Measurements from ENCODE around the gene ZNF540. TPM values are rescaled to one million over a fixed set of nuclear protein-coding genes. Genes with fewer than 3 reads are reported as not detected.

Gene ZNF540
- total RNA-seq, 1 donor from 2014 or later, result not detected

DNA sequence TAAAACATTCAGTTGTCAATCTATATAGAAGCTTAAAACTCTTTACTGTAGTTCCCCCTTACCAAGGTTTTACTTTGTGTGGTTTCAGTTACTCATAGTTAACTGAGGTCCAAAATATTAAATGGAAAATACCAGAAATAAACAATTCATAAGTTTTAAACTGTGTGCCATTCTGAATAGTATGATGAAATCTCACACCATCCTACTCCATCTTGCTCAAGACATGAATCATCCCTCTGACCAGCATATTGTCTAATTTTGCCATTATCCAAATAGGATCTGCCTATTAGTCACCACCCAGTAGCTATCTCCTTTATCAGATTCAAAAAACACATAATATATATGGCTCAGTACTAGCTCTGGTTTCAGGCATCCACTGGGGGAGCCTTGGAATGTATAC lies 22.5 kb upstream of the ZNF540 start:
- Histone ChIP-seq H3K27ac (no peak overlapping the region), H3K9me3 (peaks cover 0 to 40% of the 10 kb centered on the region in 2 donors), H3K4me3 (no peak overlapping the region), H3K4me1 (no peaks in the 10 kb centered on the region), H3K27me3 (no peaks in the 10 kb centered on the region), H3K36me3 (peaks cover 39 to 48% of the 10 kb centered on the region in 2 donors)
- intact Hi-C loops (cut with DNase I), result no loop called here
- no peak for DNase-seq (ENCODE audit: low spot score in 2 of 2)
- TF ChIP-seq, protein P1, sequence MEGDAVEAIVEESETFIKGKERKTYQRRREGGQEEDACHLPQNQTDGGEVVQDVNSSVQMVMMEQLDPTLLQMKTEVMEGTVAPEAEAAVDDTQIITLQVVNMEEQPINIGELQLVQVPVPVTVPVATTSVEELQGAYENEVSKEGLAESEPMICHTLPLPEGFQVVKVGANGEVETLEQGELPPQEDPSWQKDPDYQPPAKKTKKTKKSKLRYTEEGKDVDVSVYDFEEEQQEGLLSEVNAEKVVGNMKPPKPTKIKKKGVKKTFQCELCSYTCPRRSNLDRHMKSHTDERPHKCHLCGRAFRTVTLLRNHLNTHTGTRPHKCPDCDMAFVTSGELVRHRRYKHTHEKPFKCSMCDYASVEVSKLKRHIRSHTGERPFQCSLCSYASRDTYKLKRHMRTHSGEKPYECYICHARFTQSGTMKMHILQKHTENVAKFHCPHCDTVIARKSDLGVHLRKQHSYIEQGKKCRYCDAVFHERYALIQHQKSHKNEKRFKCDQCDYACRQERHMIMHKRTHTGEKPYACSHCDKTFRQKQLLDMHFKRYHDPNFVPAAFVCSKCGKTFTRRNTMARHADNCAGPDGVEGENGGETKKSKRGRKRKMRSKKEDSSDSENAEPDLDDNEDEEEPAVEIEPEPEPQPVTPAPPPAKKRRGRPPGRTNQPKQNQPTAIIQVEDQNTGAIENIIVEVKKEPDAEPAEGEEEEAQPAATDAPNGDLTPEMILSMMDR (IDR thresholded peaks at IDR 0.05), result no peak

DNA sequence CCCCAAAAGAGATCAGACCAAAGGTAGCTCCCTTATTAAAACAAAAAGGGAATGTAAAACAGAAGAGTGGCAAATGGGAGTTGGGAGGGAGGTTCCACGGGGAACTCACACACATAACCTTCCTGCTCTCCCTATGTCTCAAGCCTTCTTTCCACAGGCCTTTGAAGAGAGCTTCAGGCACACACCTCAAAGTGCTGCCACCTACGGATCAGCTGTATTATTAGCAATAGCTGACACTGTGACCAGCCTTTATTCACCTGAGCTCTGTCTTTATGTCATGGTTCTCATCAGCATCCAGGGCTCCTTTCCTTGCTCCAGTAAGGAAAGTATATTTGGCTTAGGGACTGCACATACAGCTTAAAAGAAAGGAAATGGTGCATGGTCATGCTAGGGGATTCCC lies 11.3 kb upstream of the ZNF540 start:
- TF ChIP-seq, protein P1 (IDR thresholded peaks at IDR 0.05), result no peak
- H3K27me3 ChIP-seq, result no peaks in the 10 kb centered on the region
- peak overlapping the region in 1 of 2 donors; percentile 7 for H3K4me3 ChIP-seq
- H3K27ac ChIP-seq, result no peak overlapping the region
- intact Hi-C loops (cut with DNase I), result no loop called here
- peaks cover 36 to 49% of the 10 kb centered on the region in 2 donors for H3K9me3 ChIP-seq
- no peaks in the 10 kb centered on the region for H3K4me1 ChIP-seq
- no peak for DNase-seq (ENCODE audit: low spot score in 2 of 2)
- peaks cover 83 to 89% of the 10 kb centered on the region in 2 donors for H3K36me3 ChIP-seq

DNA sequence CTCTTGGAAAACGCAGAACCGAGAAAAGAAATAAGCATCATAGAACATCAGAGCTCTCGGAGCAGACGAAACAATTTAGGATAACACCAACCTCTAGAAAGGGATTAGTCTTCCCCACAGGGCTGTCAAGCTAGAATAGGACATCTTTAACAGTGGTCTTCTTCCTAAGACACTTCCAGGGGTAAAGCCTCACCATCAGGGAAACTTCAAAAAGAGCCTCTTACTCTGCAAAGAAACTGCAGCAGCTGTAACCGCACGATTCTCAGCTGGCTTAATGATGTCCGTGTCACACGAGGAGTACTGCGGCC lies 726 bp upstream of the ZNF540 start:
- Histone ChIP-seq H3K27ac (peak overlapping the region; percentile 82 to 92), H3K9me3 (peaks cover 0 to 44% of the 10 kb centered on the region in 2 donors), H3K4me3 (peak overlapping the region; percentile 71 to 82), H3K4me1 (peaks cover 0 to 3% of the 10 kb centered on the region in 2 donors), H3K27me3 (no peaks in the 10 kb centered on the region), H3K36me3 (peaks cover 11 to 12% of the 10 kb centered on the region in 2 donors)
- intact Hi-C loops (cut with DNase I), result loop anchor here (1.0 to 5.0 kb wide), 7 partner anchors 61 to 1066 kb away; partner anchors contain the start of genes ZFP30, ZNF260, ZNF345 and ZNF567
- no peak for DNase-seq (ENCODE audit: low spot score in 2 of 2)
- TF ChIP-seq, protein P1 (IDR thresholded peaks at IDR 0.05), result no peak

DNA sequence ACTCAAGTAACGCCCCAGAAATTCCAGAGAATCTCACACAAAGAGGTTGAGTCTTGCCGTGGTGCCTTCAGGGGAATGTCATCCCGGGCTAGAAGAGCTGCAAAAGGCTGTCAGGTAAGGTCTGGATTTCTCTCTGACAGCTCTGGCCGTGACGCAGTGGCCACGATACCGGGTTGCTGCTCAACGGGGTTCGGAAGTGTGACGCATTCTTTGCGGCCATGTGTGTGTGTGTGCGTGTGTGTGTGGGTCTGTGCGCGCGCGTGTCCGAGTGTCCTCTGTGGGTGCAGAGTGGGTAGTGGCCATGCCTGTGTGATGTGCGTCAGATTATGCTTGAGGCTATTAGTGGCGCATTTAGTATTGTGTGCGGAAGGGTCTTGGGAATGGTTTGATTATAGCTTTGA lies 306 bp downstream of the ZNF540 start:
- Histone ChIP-seq H3K36me3 (peaks cover 21 to 23% of the 10 kb centered on the region in 2 donors), H3K9me3 (peaks cover 0 to 44% of the 10 kb centered on the region in 2 donors), H3K4me3 (peak overlapping the region; percentile 71 to 82), H3K27me3 (no peaks in the 10 kb centered on the region), H3K4me1 (peaks cover 0 to 3% of the 10 kb centered on the region in 2 donors), H3K27ac (peak overlapping the region; percentile 82 to 92)
- intact Hi-C loops (cut with DNase I), result loop anchor here (1.0 to 5.0 kb wide), 7 partner anchors 60 to 1067 kb away; partner anchors contain the start of genes ZFP30, ZNF260, ZNF345 and ZNF567
- TF ChIP-seq, protein P1 (IDR thresholded peaks at IDR 0.05), result no peak
- DNase-seq (ENCODE audit: low spot score in 2 of 2), result peak; percentile 62 to 88

DNA sequence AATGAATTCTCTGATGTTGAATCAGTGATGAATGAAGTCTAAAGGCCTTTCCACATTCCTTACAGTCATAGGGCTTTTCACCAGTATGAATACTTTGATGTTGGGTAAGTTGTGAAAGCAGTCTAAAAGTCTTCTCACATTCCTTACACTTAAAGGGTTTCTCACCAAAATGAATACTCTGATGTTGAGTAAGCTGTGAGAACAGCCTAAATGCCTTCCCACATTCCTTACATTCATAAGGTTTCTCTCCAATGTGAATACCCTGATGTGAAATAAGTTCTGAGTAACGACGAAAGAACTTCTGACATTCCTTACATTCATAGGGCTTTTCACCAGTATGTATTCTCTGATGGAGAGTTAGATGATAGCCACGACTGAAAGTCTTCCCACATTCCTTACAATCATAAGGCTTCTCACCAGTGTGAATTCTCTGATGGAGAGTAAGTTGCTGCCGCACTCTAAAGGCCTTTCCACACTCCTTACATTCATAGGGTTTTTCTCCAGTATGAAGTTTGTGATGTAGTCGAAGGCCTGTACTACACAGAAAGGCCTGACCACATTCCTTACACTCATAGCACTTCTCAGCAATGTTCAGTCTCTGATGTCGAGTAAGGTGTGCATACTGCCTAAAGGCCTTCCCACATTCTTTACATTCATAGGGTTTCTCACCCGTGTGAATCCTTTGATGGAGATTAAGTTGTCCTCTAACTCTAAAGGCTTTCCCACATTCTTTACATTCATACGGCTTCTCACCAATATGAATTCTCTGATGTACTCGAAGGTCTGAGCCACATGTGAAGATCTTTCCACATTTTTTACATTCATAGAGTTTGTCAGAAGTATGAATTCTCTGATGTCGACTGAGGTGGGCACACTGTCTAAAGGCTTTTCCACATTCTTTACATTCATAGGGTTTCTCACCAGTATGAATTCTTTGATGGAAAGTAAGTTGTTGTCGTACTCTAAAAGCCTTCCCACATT lies 40.7 kb downstream of the ZNF540 start:
- no peak overlapping the region for H3K27ac ChIP-seq
- H3K4me3 ChIP-seq, result peak overlapping the region in 1 of 2 donors; percentile 7
- H3K36me3 ChIP-seq, result peaks cover 54 to 61% of the 10 kb centered on the region in 2 donors
- intact Hi-C loops (cut with DNase I), result no loop called here
- DNase-seq (ENCODE audit: low spot score in 2 of 2), result no peak
- no peaks in the 10 kb centered on the region for H3K4me1 ChIP-seq
- TF ChIP-seq, protein P1 (IDR thresholded peaks at IDR 0.05), result no peak
- H3K9me3 ChIP-seq, result peaks cover 89 to 99% of the 10 kb centered on the region in 2 donors
- H3K27me3 ChIP-seq, result no peaks in the 10 kb centered on the region
